ENCODE data around the gene FBXO30.

DNA sequence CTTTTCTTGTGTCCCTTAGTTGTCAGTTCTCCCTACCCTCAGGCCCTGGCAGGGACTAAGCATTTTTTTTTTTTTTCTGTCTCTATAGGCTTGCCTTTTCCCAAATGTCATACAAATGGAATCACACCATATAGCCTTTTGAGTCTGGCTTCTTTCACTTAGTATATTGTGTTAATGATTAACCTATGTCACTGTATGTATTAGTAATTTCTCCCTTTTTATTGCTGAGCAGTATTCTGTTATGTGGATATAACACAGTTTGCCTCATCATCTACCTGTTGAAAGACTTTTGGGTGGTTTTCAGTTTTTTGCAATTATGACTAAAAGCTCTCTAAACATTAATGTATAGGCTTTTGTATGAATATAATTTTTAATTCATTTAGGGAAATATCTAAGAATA lies 16.0 kb upstream of the FBXO30 start:
- no peak for TF ChIP-seq POLR2A (IDR thresholded peaks at IDR 0.05; ENCODE audit: low read depth, low read length)
- no peak for TF ChIP-seq POLR2AphosphoS5 (IDR thresholded peaks at IDR 0.05; ENCODE audit: low read depth, low read length)
- TF ChIP-seq TAF1 (IDR thresholded peaks at IDR 0.05; ENCODE audit: borderline replicate concordance, low read depth, low read length) = no peak
